Measurements from ENCODE around the gene IFNL1. TPM values are rescaled to one million over a fixed set of nuclear protein-coding genes. Genes with fewer than 3 reads are reported as not detected.

Gene IFNL1
- polyA plus RNA-seq, 1 donor from 2014 or later = not detected

- Histone ChIP-seq H2AFZ (ENCODE audit: low read depth, low read length) (no peak overlapping the region), H3K36me3 (ENCODE audit: insufficient read depth, low read length) (no peaks in the 10 kb centered on the region)
These were observed 4.8 kb downstream of the IFNL1 start for GRCh38 chr19:39301021-39301420.

GRCh38 chr19:39301562-39301961, 5.4 kb downstream of the IFNL1 start:
- Histone ChIP-seq H3K27ac (ENCODE audit: low read length) (no peak overlapping the region), H3K79me2 (replicated peaks; ENCODE audit: insufficient read depth, low read length) (no peaks in the 10 kb centered on the region)

More at GRCh38 chr19:39301021-39301420, 4.8 kb downstream of the IFNL1 start:
- H3K4me2 ChIP-seq (ENCODE audit: low read length) = no peak overlapping the region
- H3K79me2 ChIP-seq (replicated peaks; ENCODE audit: insufficient read depth, low read length) = no peaks in the 10 kb centered on the region
- no peak overlapping the region for H3K4me3 ChIP-seq (ENCODE audit: low read length)
- no peaks in the 10 kb centered on the region for H3F3A ChIP-seq (ENCODE audit: insufficient read depth, low read length, poor library complexity, severe bottlenecking)
- H3K27me3 ChIP-seq (ENCODE audit: insufficient read depth, low read depth, low read length) = peaks cover 8% of the 10 kb centered on the region
- H3K27ac ChIP-seq (ENCODE audit: low read length) = no peak overlapping the region
- no peaks in the 10 kb centered on the region for H3K9me3 ChIP-seq (ENCODE audit: low read length)
- no peak overlapping the region for H3K9ac ChIP-seq (ENCODE audit: low read length)
- H3K9me2 ChIP-seq (ENCODE audit: insufficient read depth, low read length) = no peaks in the 10 kb centered on the region
- no peaks in the 10 kb centered on the region for H4K20me1 ChIP-seq (ENCODE audit: insufficient read depth)
- TF ChIP-seq REST (IDR thresholded peaks at IDR 0.05; ENCODE audit: borderline replicate concordance) = no peak
- no peak for TF ChIP-seq RAD21 (conservative IDR thresholded peaks at IDR 0.05)
- no peak for TF ChIP-seq EP300 (conservative IDR thresholded peaks at IDR 0.05; ENCODE audit: poor library complexity, severe bottlenecking)
- TF ChIP-seq POLR2AphosphoS5 (IDR thresholded peaks at IDR 0.05) = no peak
- TF ChIP-seq SMC3 (conservative IDR thresholded peaks at IDR 0.05; ENCODE audit: poor library complexity) = no peak
- no peak for TF ChIP-seq EZH2 (IDR thresholded peaks at IDR 0.05; ENCODE audit: borderline replicate concordance, insufficient read depth, low read length, poor library complexity, severe bottlenecking)
- TF ChIP-seq CTCF (IDR thresholded peaks at IDR 0.05; ENCODE audit: poor library complexity, severe bottlenecking) = no peak
- no peak for TF ChIP-seq MXI1 (conservative IDR thresholded peaks at IDR 0.05; ENCODE audit: poor library complexity, severe bottlenecking)
- no peak for TF ChIP-seq TAF1 (IDR thresholded peaks at IDR 0.05; ENCODE audit: low read depth)

More at GRCh38 chr19:39301562-39301961, 5.4 kb downstream of the IFNL1 start:
- TF ChIP-seq EZH2 (IDR thresholded peaks at IDR 0.05; ENCODE audit: borderline replicate concordance, insufficient read depth, low read length, poor library complexity, severe bottlenecking) = no peak
- TF ChIP-seq POLR2AphosphoS5 (IDR thresholded peaks at IDR 0.05) = no peak
- no peak for TF ChIP-seq REST (IDR thresholded peaks at IDR 0.05; ENCODE audit: borderline replicate concordance)
- no peak for TF ChIP-seq MXI1 (conservative IDR thresholded peaks at IDR 0.05; ENCODE audit: poor library complexity, severe bottlenecking)
- no peaks in the 10 kb centered on the region for H3K9me2 ChIP-seq (ENCODE audit: insufficient read depth, low read length)
- H3K36me3 ChIP-seq (ENCODE audit: insufficient read depth, low read length) = no peaks in the 10 kb centered on the region
- no peak overlapping the region for H3K9ac ChIP-seq (ENCODE audit: low read length)
- H3K4me3 ChIP-seq (ENCODE audit: low read length) = no peak overlapping the region
- H3K27me3 ChIP-seq (ENCODE audit: insufficient read depth, low read depth, low read length) = peaks cover 12% of the 10 kb centered on the region
- no peaks in the 10 kb centered on the region for H3K9me3 ChIP-seq (ENCODE audit: low read length)
- no peaks in the 10 kb centered on the region for H4K20me1 ChIP-seq (ENCODE audit: insufficient read depth)
- H2AFZ ChIP-seq (ENCODE audit: low read depth, low read length) = no peak overlapping the region
- no peaks in the 10 kb centered on the region for H3F3A ChIP-seq (ENCODE audit: insufficient read depth, low read length, poor library complexity, severe bottlenecking)
- H3K4me2 ChIP-seq (ENCODE audit: low read length) = no peak overlapping the region
